NCI-H748 (cell line): ENCODE data around the gene LRP1B.
"Not testable (repeated sequence)": the region's sequence is repeated elsewhere in the genome, so short reads cannot be mapped to it uniquely, and the experiment has no call there.

Source experiments
- DNase-seq: peaks from one replicate; lab custom pipeline; 2025; ENCODE audit not compliant: unreplicated experiment; lab: John Stamatoyannopoulos, UW

The LRP1B gene

DNA sequence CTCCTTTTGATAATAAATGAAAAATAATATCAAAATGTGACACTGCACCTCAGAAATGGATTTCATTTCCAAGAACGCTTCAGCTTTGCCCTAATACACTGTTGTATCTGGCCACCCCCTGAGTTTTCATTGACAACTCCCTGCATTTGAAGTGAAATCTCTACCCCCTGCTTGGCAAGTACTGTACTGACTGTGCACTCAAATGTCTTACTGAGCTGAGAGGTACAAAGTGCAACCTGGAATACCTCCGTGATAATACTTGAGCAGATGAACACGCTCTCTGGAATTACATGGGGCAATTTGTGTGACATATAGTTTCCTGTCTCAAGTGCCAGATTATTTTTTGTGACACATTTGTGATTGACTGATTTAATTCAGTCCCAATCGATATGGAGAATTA lies 231.1 kb downstream of the LRP1B start:
- no peak for DNase-seq

DNA sequence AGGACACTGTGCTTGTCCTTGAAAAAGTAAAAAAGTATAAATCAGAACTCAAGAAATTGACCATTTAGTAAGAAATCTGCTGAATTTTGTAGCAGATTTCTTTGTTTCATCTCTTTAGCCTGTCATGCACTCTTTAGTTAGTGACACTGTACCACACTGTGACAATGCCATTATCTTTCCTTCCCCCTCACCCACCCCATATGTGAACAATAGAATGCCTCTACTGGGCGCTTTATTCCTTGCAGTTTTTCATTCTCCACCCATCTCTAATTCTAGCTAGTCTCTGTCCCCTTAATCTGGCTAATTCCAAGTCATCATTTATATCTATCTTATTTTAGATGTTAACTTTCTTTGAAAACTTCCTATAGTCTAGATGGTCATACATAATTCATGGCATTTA lies 241.0 kb downstream of the LRP1B start:
- DNase-seq: no peak

GRCh38 chr2:141888987-141889555 lies 241.7 kb downstream of the LRP1B start:
- DNase-seq: no peak

DNA sequence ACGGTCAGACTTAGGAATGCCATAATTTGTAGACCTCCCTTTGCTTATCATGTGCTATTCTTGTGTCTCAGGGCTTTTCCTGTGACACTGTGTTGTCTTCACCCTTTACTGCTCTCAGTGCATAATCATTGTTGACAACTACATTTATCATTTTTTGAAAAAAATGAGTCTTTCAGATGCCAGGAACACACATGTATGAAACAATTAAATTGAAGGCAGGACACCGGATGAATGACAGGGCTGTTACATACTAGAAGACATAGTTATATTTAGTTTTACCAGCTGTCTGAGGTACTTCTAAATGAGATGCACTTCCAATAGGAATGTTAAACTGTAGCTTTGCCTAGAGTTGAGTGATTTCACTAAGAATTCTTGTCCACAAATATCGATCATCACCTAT lies 243.5 kb downstream of the LRP1B start:
- DNase-seq: no peak

GRCh38 chr2:141878016-141878415 lies 252.8 kb downstream of the LRP1B start:
- DNase-seq: no peak

DNA sequence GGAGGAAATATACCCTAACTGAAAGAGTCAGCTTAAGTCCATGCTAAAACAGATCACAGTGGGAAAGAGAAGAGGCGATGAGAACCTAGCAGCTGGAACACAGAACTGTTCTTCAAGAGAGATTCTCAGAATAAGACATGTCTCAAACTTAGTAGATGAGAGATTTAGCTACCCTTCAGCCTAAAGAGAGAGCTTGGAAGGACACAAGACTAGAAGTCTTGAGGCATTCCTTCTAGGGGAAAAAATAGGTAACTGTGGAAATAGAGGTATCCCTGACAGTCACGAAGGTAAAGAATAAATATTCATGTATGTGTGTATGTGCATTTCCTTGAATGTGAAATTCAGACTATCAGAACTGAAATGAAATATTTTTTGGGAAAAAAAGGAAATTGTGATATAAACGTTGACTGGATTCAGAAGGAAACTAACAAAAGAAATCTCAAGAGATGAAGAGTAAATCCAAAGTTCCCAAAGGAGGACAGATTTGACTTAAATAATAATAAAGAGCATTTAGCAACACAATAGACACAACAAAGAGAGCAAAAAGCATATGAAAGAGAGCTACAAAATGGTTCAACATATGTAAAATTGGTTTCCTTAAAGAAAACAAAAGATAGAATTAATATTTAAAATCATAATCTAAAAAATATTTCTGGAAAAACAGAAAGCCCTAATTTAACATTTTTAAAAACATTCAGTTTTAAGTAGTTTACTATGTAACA lies 258.7 kb downstream of the LRP1B start:
- DNase-seq: no peak

DNA sequence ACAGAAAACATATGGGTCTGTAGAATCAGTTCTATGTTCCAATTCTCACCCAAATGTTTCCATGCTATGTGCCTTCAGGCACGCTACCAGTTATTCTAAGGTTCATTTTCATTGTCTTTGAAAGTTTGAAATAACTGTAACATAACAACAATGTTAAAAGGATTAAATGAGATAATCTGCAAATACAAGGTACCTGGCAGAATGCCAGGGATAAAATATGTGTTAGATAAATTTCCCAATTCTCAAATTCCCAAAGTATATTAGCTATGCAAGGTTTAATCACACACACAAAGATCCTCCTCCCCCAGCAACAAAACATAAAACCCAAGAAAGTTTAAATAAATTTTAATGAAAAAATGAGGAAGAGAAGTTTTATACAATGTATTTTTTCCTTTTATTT lies 261.2 kb downstream of the LRP1B start:
- no peak for DNase-seq

DNA sequence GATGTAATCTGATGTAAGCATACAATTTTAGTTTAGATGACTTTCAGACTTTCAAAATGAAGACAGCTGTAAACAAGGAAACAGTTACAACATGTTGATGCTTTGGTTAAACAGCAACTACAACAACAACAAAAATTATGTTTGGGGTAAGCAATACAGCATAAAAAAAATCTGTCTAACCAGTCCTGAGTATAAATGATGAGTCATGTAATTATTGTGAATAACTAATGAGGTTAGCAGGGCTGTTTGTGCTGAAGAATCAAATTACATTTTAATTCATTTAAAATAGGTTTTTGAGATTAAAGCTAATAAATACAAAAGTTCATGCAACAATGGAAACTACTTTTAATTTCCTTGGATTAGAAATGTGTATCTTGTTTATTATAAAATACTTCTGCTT lies 266.9 kb downstream of the LRP1B start:
- no peak for DNase-seq

- peak; percentile 45 for DNase-seq
Measured at GRCh38 chr2:141856215-141856919, 274.4 kb downstream of the LRP1B start.

DNA sequence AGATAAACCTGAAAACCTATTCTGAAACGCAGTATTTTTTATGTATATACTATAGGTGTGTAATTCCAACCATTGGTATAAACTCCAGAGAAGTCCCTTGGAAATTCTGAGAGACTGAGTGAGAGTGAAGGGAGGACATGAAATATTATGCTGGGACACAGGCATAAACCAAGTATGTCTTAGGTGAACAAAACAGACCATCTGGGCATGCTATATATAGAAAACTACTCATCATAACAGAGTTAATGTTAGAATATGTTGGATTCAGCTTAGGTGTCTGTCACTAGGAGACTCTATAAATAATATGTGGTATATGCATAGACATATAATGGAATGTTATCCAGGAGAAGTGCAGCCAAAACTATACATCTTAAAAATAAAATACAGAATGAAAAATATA lies 282.6 kb downstream of the LRP1B start:
- no peak for DNase-seq

DNA sequence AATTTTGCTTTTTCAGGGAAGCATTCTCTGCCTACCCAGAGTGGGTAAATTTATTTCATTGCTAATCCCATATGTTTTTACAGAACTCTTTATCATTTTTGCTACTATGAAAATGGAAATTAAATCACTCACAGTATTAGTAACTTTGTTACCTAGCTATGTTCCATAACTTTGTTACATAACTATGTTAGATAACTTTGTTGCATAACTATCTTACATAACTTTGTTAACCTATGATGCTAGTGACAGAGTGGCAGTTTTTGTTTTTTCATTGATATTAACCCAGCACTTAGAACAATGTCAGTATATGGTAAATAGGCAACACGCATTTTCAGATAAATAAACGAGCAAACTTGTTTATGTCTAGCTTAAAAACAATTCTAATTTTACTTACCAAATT lies 286.6 kb downstream of the LRP1B start:
- DNase-seq: no peak

DNA sequence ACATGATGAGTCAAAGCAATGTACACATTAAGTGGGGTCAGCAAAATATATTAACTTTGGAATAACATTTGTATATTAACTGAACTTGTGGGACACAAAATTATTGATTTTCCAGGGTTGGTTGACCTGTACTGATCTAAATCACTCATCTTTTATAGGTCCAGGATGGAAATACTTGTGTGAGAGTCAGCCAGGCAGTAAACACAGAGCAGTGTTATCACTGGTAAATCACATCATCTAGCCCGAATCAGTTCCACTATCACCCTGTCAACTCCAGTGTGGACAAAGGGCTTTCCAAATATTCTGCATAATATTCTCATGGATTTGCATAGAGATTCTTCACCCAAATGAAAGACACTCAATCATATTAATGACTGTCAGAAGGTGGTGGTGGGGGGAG lies 295.7 kb downstream of the LRP1B start:
- DNase-seq: no peak

- no peak for DNase-seq
Measured at GRCh38 chr2:141828761-141829160, 302.1 kb downstream of the LRP1B start.

GRCh38 chr2:141824790-141825189 lies 306.0 kb downstream of the LRP1B start:
- DNase-seq: no peak

DNA sequence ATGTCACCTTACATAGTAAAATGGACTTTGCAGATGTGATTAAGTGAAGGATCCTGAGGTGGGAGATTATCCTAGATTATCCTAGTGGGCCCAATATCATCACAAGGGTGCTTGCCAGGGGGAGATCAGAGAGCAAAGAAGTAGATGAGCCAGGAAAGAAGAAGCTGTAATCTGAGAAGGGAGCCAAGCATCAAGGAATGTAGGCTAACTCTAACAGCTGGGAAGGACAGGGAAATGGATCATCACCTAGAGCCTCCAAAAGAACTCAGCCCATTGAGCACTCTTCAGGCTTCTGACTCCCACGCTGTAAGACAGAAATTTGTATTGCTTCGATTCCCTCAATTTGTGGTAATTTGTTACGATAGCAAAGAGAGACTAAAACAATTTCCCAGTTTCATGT lies 309.9 kb downstream of the LRP1B start:
- no peak for DNase-seq

- not testable (repeated sequence) for DNase-seq
Measured at GRCh38 chr2:141815320-141815719, 315.5 kb downstream of the LRP1B start.

DNA sequence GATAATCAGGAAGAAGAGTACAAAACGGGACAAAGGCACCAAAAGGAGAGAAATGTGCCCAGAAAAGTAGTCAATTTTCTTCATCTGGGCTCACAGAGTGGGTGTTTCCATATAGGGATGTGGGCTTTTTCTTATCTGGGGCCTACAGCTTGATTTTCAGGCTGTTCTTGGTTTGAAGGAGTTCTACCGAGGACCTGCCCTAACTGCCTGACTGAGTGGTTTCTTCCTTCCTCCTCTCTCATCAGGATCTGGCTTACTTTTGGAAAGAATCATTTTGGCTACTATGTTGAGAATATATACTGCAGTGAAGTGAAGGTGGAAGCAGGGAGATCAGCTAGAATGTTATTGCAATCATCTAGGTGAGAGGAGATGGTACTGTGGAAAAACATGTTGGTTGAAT lies 316.7 kb downstream of the LRP1B start:
- DNase-seq: no peak

GRCh38 chr2:141810148-141810547 lies 320.7 kb downstream of the LRP1B start:
- DNase-seq: no peak

- DNase-seq: no peak
Measured at GRCh38 chr2:141806090-141806489, 324.7 kb downstream of the LRP1B start.

- DNase-seq: no peak
Measured at GRCh38 chr2:141805302-141805701, 325.5 kb downstream of the LRP1B start.

DNA sequence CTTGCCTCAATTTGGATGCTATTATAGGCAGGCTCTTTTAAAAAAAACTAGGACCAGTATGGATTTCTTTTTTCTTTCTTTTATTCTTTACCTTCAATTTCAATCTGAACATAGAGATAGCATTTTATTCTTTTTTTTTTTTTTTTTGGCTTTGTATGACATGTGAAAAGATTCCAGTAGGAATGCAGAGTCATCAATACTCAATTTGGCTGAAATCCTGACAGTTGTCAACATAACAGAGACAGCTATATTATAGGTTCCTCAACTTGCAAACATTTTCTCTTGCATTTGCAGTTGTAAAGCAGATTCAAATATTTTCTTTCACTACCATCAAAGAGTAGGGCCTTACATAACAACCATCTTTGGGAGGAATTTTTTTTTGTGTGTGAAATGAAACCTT lies 334.4 kb downstream of the LRP1B start:
- DNase-seq: no peak

DNA sequence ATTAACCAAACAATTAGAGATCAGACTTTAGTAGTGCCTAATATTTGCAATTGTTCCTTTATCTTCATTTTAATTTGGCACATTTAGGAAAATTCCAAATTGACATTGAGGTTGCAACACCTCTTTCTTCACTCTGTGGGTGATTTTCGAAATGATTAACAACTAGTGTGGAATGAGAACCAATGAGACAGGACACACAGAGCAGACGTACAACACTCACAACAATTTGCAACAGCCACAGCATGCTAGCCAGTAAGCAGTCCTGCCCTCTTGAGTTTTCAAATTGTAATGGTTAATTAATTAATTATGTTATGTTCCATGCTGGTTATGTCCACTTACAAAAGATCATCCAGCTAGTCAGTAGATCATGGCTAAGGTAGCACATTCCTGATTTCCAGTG lies 339.3 kb downstream of the LRP1B start:
- no peak for DNase-seq
